Activated CD4-positive, CD25-positive, alpha-beta regulatory T cell treated with anti-CD3 and anti-CD28 coated beads, Interleukin-2, amount 50 U/mL, for 24 hours (primary cell): ENCODE results near the gene TLX1.

Experiments
- ATAC-seq, 2 donors: fragments of 150-1000 bp; cut with Tn5 transposase; one replicate each; pipeline ENCODE4 v1.10.0; 2021; ENCODE audit warnings: mild to moderate bottlenecking in 1 of 2, moderate library complexity in 1 of 2

TLX1 gene

GRCh38 chr10:101130984-101131961 lies at the start of gene TLX1:
TSS of gene TLX1 (plus strand) at chr10:101131300. CDS start at chr10:101131542, 242 bp downstream.
- peak; percentile 15 to 17 for ATAC-seq

GRCh38 chr10:101085846-101086245 lies 45.3 kb upstream of the TLX1 start:
- no peak for ATAC-seq

- no peak for ATAC-seq
Measured at GRCh38 chr10:101087376-101087775, 43.7 kb upstream of the TLX1 start.

GRCh38 chr10:101087965-101088364 lies 43.1 kb upstream of the TLX1 start:
- ATAC-seq, result no peak

- ATAC-seq, result no peak
Measured at GRCh38 chr10:101089520-101090299, 41.4 kb upstream of the TLX1 start.

GRCh38 chr10:101090597-101090996 lies 40.5 kb upstream of the TLX1 start:
- ATAC-seq, result no peak

- no peak for ATAC-seq
Measured at GRCh38 chr10:101091546-101092290, 39.4 kb upstream of the TLX1 start.

- no peak for ATAC-seq
Measured at GRCh38 chr10:101092881-101093354, 38.2 kb upstream of the TLX1 start.

- ATAC-seq, result no peak
Measured at GRCh38 chr10:101094121-101094879, 36.8 kb upstream of the TLX1 start.

GRCh38 chr10:101095004-101095403 lies 36.1 kb upstream of the TLX1 start:
- ATAC-seq, result no peak

GRCh38 chr10:101095550-101096213 lies 35.4 kb upstream of the TLX1 start:
- peak; percentile 85 for ATAC-seq

- ATAC-seq, result no peak
Measured at GRCh38 chr10:101096378-101096777, 34.7 kb upstream of the TLX1 start.

- ATAC-seq, result no peak
Measured at GRCh38 chr10:101097881-101098280, 33.2 kb upstream of the TLX1 start.

GRCh38 chr10:101099901-101100300 lies 31.2 kb upstream of the TLX1 start:
- no peak for ATAC-seq

- ATAC-seq, result no peak
Measured at GRCh38 chr10:101101372-101101881, 29.7 kb upstream of the TLX1 start.

- no peak for ATAC-seq
Measured at GRCh38 chr10:101103430-101103829, 27.7 kb upstream of the TLX1 start.

- no peak for ATAC-seq
Measured at GRCh38 chr10:101106351-101106750, 24.7 kb upstream of the TLX1 start.

- no peak for ATAC-seq
Measured at GRCh38 chr10:101107771-101108170, 23.3 kb upstream of the TLX1 start.

GRCh38 chr10:101110856-101111523 lies 20.1 kb upstream of the TLX1 start:
- ATAC-seq, result no peak

GRCh38 chr10:101111547-101111946 lies 19.6 kb upstream of the TLX1 start:
- no peak for ATAC-seq
